Dermis blood vessel endothelial cell (primary cell): ENCODE measurements around the gene EPHB4. TPM values are rescaled to one million over a fixed set of nuclear protein-coding genes. Genes with fewer than 3 reads are reported as not detected.
A peak's percentile ranks its signal among the peaks of the same experiment; 100 is the strongest.

ENCODE experiments used
- DNase-seq: peaks from one replicate; pipeline ENCODE4 v3.0.0; 2010
- total RNA-seq: library from RNA; depleted of rRNA; stranded (reverse); fragments of >200 nt; gene quantifications from 2 replicates; pipeline ENCODE4 v1.2.3, GENCODE V29; 2014

The EPHB4 gene
- total RNA-seq, 1 donor from 2014 or later = 415 TPM

GRCh38 chr7:100854146-100854895 is 27.0 kb upstream of the EPHB4 start:
- no peak for DNase-seq

- DNase-seq = peak; percentile 93
Measured at GRCh38 chr7:100852048-100852872, 24.9 kb upstream of the EPHB4 start, which contains the start of gene SLC12A9. SLC12A9 (plus strand) TSS chr7:100852713; CDS start chr7:100854198, 1,485 bp downstream.

- no peak for DNase-seq
Measured at GRCh38 chr7:100847360-100847759, 20.0 kb upstream of the EPHB4 start.

- DNase-seq = peak; percentile 18
Measured at GRCh38 chr7:100840470-100841100, 13.3 kb upstream of the EPHB4 start.

GRCh38 chr7:100839361-100839760 is 12.0 kb upstream of the EPHB4 start:
- DNase-seq = no peak

GRCh38 chr7:100837099-100837836 is 9.9 kb upstream of the EPHB4 start:
- peak; percentile 95 for DNase-seq

- DNase-seq = no peak
Measured at GRCh38 chr7:100836812-100837098, 9.4 kb upstream of the EPHB4 start.

- DNase-seq = peak; percentile 89
Measured at GRCh38 chr7:100835903-100836811, 8.8 kb upstream of the EPHB4 start.

GRCh38 chr7:100832281-100832633 is 4.9 kb upstream of the EPHB4 start:
- DNase-seq = no peak

- DNase-seq = peak; percentile 28
Measured at GRCh38 chr7:100830396-100830795, 3.1 kb upstream of the EPHB4 start.

GRCh38 chr7:100829150-100829716 is 1.9 kb upstream of the EPHB4 start:
- DNase-seq = peak; percentile 98

- peak; percentile 24 for DNase-seq
Measured at GRCh38 chr7:100826514-100827329, 601 bp downstream of the EPHB4 start.

GRCh38 chr7:100825751-100826513 is 1.4 kb downstream of the EPHB4 start:
- DNase-seq = peak; percentile 56

GRCh38 chr7:100825215-100825671 is 2.1 kb downstream of the EPHB4 start:
- peak; percentile 72 for DNase-seq

GRCh38 chr7:100824499-100825214 is 2.7 kb downstream of the EPHB4 start:
- no peak for DNase-seq

GRCh38 chr7:100823534-100823933 is 3.8 kb downstream of the EPHB4 start:
- no peak for DNase-seq

- peak; percentile 42 for DNase-seq
Measured at GRCh38 chr7:100823140-100823525, 4.2 kb downstream of the EPHB4 start.

GRCh38 chr7:100822236-100823139 is 4.8 kb downstream of the EPHB4 start:
- no peak for DNase-seq
